Measurements from ENCODE around the gene TACC2. TPM values are rescaled to one million over a fixed set of nuclear protein-coding genes. Genes with fewer than 3 reads are reported as not detected.
"Not testable (repeated sequence)": the region's sequence is repeated elsewhere in the genome, so short reads cannot be mapped to it uniquely, and the experiment has no call there.

TACC2 gene
- total RNA-seq, 1 donor from 2014 or later, result 37.6 TPM

GRCh38 chr10:122091722-122092121 lies 102.8 kb downstream of the TACC2 start:
- Histone ChIP-seq H3K9ac (ENCODE audit: low read depth in 1 of 3, low read length in 3 of 3) (peak overlapping the region in 1 of 3 donors; percentile 11), H3K27ac (ENCODE audit: low read depth, low read length) (no peak overlapping the region), H3K9me3 (ENCODE audit: control insufficient read depth in 3 of 3, low read length in 3 of 3) (no peaks in the 10 kb centered on the region), H3K36me3 (ENCODE audit: control insufficient read depth in 3 of 3, insufficient read depth in 3 of 3, low read length in 3 of 3) (peaks cover 50 to 56% (median 50%) of the 10 kb centered on the region in 3 donors), H3K4me1 (ENCODE audit: control insufficient read depth in 3 of 3, insufficient read depth in 3 of 3, low read length in 3 of 3) (peaks cover 0 to 20% (median 13%) of the 10 kb centered on the region in 3 donors), H3K4me3 (ENCODE audit: low read length in 3 of 3) (no peak overlapping the region), H3K27me3 (ENCODE audit: control insufficient read depth in 3 of 3, insufficient read depth in 3 of 3, low read length in 3 of 3) (no peaks in the 10 kb centered on the region)

- no peak overlapping the region for H3K27ac ChIP-seq (ENCODE audit: low read depth, low read length)
- no peak overlapping the region for H3K9ac ChIP-seq (ENCODE audit: low read depth in 1 of 3, low read length in 3 of 3)
- no peaks in the 10 kb centered on the region for H3K9me3 ChIP-seq (ENCODE audit: control insufficient read depth in 3 of 3, low read length in 3 of 3)
- no peaks in the 10 kb centered on the region for H3K27me3 ChIP-seq (ENCODE audit: control insufficient read depth in 3 of 3, insufficient read depth in 3 of 3, low read length in 3 of 3)
- H3K36me3 ChIP-seq (ENCODE audit: control insufficient read depth in 3 of 3, insufficient read depth in 3 of 3, low read length in 3 of 3), result peaks cover 38 to 42% (median 41%) of the 10 kb centered on the region in 3 donors
- H3K4me3 ChIP-seq (ENCODE audit: low read length in 3 of 3), result no peak overlapping the region
- peaks cover 4 to 21% (median 7%) of the 10 kb centered on the region in 3 donors for H3K4me1 ChIP-seq (ENCODE audit: control insufficient read depth in 3 of 3, insufficient read depth in 3 of 3, low read length in 3 of 3)
Measured at GRCh38 chr10:122093076-122093475, 104.1 kb downstream of the TACC2 start.

DNA sequence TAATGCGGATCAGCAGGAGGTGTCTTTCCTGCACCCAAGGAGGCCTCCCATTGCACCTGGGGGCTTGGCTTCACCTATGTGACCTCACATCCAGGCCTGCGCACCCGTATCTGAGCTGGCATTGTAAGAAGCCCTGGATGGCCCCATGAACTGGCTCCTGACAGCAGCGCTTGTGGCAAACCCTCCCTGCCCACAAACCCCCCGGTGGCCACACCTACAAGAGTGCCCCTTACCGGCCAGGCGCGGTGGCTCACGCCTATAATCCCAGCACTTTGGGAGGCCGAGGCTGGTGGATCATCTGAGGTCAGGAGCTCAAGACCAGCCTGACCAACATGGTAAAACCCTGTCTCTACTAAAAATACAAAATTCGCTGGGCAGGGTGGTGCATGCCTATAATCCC lies 107.2 kb downstream of the TACC2 start:
- H3K9me3 ChIP-seq (ENCODE audit: control insufficient read depth in 3 of 3, low read length in 3 of 3); H3K27me3 ChIP-seq (ENCODE audit: control insufficient read depth in 3 of 3, insufficient read depth in 3 of 3, low read length in 3 of 3); H3K4me3 ChIP-seq (ENCODE audit: low read length in 3 of 3); H3K27ac ChIP-seq (ENCODE audit: low read depth, low read length); H3K9ac ChIP-seq (ENCODE audit: low read depth in 1 of 3, low read length in 3 of 3): not testable (repeated sequence)
- peaks cover 18 to 20% (median 20%) of the 10 kb centered on the region in 3 donors for H3K36me3 ChIP-seq (ENCODE audit: control insufficient read depth in 3 of 3, insufficient read depth in 3 of 3, low read length in 3 of 3)
- peaks cover 19 to 32% (median 23%) of the 10 kb centered on the region in 3 donors for H3K4me1 ChIP-seq (ENCODE audit: control insufficient read depth in 3 of 3, insufficient read depth in 3 of 3, low read length in 3 of 3)

GRCh38 chr10:122096705-122097104 lies 107.7 kb downstream of the TACC2 start:
- no peaks in the 10 kb centered on the region for H3K9me3 ChIP-seq (ENCODE audit: control insufficient read depth in 3 of 3, low read length in 3 of 3)
- H3K27me3 ChIP-seq (ENCODE audit: control insufficient read depth in 3 of 3, insufficient read depth in 3 of 3, low read length in 3 of 3), result no peaks in the 10 kb centered on the region
- no peak overlapping the region for H3K9ac ChIP-seq (ENCODE audit: low read depth in 1 of 3, low read length in 3 of 3)
- no peak overlapping the region for H3K27ac ChIP-seq (ENCODE audit: low read depth, low read length)
- H3K4me1 ChIP-seq (ENCODE audit: control insufficient read depth in 3 of 3, insufficient read depth in 3 of 3, low read length in 3 of 3), result peaks cover 19 to 32% (median 23%) of the 10 kb centered on the region in 3 donors
- H3K4me3 ChIP-seq (ENCODE audit: low read length in 3 of 3), result no peak overlapping the region
- H3K36me3 ChIP-seq (ENCODE audit: control insufficient read depth in 3 of 3, insufficient read depth in 3 of 3, low read length in 3 of 3), result peaks cover 14 to 15% (median 15%) of the 10 kb centered on the region in 3 donors

GRCh38 chr10:122097935-122098334 lies 109.0 kb downstream of the TACC2 start:
- Histone ChIP-seq H3K4me3 (ENCODE audit: low read length in 3 of 3) (no peak overlapping the region), H3K9ac (ENCODE audit: low read depth in 1 of 3, low read length in 3 of 3) (peak overlapping the region in 1 of 3 donors; percentile 16), H3K9me3 (ENCODE audit: control insufficient read depth in 3 of 3, low read length in 3 of 3) (no peaks in the 10 kb centered on the region), H3K36me3 (ENCODE audit: control insufficient read depth in 3 of 3, insufficient read depth in 3 of 3, low read length in 3 of 3) (peaks cover 6 to 12% (median 8%) of the 10 kb centered on the region in 3 donors), H3K27me3 (ENCODE audit: control insufficient read depth in 3 of 3, insufficient read depth in 3 of 3, low read length in 3 of 3) (no peaks in the 10 kb centered on the region), H3K4me1 (ENCODE audit: control insufficient read depth in 3 of 3, insufficient read depth in 3 of 3, low read length in 3 of 3) (peaks cover 22 to 42% (median 28%) of the 10 kb centered on the region in 3 donors), H3K27ac (ENCODE audit: low read depth, low read length) (no peak overlapping the region)

DNA sequence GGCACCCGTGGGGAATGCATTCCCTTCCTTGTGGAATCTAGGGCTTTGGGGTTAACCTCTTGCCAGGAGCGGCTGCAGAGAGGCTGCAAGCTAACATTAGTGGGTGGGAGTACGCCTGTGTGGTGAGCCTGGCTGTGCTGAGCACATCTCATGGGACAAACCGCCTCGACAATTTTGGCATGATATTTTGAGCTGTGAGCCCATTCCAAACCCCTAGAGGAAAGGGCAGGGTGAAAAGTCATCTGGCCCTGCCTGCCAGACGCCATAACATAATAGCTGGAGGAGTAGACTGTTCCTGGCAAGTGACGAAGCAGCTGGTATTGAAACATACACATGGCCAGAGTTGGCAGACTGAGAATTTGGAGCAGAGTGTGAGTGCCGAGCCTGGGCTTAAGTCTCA lies 110.0 kb downstream of the TACC2 start:
- Histone ChIP-seq H3K9ac (ENCODE audit: low read depth in 1 of 3, low read length in 3 of 3) (peak overlapping the region in 1 of 3 donors; percentile 33), H3K27me3 (ENCODE audit: control insufficient read depth in 3 of 3, insufficient read depth in 3 of 3, low read length in 3 of 3) (no peaks in the 10 kb centered on the region), H3K27ac (ENCODE audit: low read depth, low read length) (peak overlapping the region; percentile 33), H3K36me3 (ENCODE audit: control insufficient read depth in 3 of 3, insufficient read depth in 3 of 3, low read length in 3 of 3) (peaks cover 7 to 17% (median 12%) of the 10 kb centered on the region in 3 donors), H3K4me3 (ENCODE audit: low read length in 3 of 3) (no peak overlapping the region), H3K9me3 (ENCODE audit: control insufficient read depth in 3 of 3, low read length in 3 of 3) (no peaks in the 10 kb centered on the region), H3K4me1 (ENCODE audit: control insufficient read depth in 3 of 3, insufficient read depth in 3 of 3, low read length in 3 of 3) (peaks cover 22 to 48% (median 30%) of the 10 kb centered on the region in 3 donors)

DNA sequence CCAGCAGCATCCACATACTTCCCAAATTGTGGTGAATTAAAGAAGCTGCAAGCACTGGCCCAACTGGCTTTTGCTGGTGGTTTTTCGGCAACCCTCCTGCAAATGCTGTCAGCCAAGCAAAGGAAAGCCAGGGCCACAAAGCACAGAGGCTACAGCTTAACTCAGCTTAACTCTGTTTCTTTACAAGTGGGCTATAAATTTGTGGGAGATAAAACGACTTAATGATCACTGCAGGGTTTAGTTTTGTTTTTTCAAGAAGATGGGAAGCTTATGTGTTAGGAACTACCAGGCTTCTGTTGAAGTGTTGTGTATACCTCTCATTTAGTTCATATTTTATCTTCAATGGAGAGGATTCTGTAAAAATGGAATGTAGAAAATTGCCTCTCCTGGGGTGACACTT lies 110.6 kb downstream of the TACC2 start:
- H3K4me1 ChIP-seq (ENCODE audit: control insufficient read depth in 3 of 3, insufficient read depth in 3 of 3, low read length in 3 of 3), result peaks cover 22 to 48% (median 30%) of the 10 kb centered on the region in 3 donors
- peak overlapping the region; percentile 33 for H3K27ac ChIP-seq (ENCODE audit: low read depth, low read length)
- no peak overlapping the region for H3K9ac ChIP-seq (ENCODE audit: low read depth in 1 of 3, low read length in 3 of 3)
- no peaks in the 10 kb centered on the region for H3K27me3 ChIP-seq (ENCODE audit: control insufficient read depth in 3 of 3, insufficient read depth in 3 of 3, low read length in 3 of 3)
- H3K36me3 ChIP-seq (ENCODE audit: control insufficient read depth in 3 of 3, insufficient read depth in 3 of 3, low read length in 3 of 3), result peaks cover 7 to 18% (median 10%) of the 10 kb centered on the region in 3 donors
- H3K9me3 ChIP-seq (ENCODE audit: control insufficient read depth in 3 of 3, low read length in 3 of 3), result no peaks in the 10 kb centered on the region
- H3K4me3 ChIP-seq (ENCODE audit: low read length in 3 of 3), result no peak overlapping the region

- H3K27ac ChIP-seq (ENCODE audit: low read depth, low read length), result no peak overlapping the region
- peaks cover 22 to 46% (median 26%) of the 10 kb centered on the region in 3 donors for H3K4me1 ChIP-seq (ENCODE audit: control insufficient read depth in 3 of 3, insufficient read depth in 3 of 3, low read length in 3 of 3)
- no peak overlapping the region for H3K9ac ChIP-seq (ENCODE audit: low read depth in 1 of 3, low read length in 3 of 3)
- H3K36me3 ChIP-seq (ENCODE audit: control insufficient read depth in 3 of 3, insufficient read depth in 3 of 3, low read length in 3 of 3), result peaks cover 3 to 20% (median 8%) of the 10 kb centered on the region in 3 donors
- no peaks in the 10 kb centered on the region for H3K27me3 ChIP-seq (ENCODE audit: control insufficient read depth in 3 of 3, insufficient read depth in 3 of 3, low read length in 3 of 3)
- H3K9me3 ChIP-seq (ENCODE audit: control insufficient read depth in 3 of 3, low read length in 3 of 3), result no peaks in the 10 kb centered on the region
- H3K4me3 ChIP-seq (ENCODE audit: low read length in 3 of 3), result no peak overlapping the region
Measured at GRCh38 chr10:122102146-122102868, 113.3 kb downstream of the TACC2 start.

DNA sequence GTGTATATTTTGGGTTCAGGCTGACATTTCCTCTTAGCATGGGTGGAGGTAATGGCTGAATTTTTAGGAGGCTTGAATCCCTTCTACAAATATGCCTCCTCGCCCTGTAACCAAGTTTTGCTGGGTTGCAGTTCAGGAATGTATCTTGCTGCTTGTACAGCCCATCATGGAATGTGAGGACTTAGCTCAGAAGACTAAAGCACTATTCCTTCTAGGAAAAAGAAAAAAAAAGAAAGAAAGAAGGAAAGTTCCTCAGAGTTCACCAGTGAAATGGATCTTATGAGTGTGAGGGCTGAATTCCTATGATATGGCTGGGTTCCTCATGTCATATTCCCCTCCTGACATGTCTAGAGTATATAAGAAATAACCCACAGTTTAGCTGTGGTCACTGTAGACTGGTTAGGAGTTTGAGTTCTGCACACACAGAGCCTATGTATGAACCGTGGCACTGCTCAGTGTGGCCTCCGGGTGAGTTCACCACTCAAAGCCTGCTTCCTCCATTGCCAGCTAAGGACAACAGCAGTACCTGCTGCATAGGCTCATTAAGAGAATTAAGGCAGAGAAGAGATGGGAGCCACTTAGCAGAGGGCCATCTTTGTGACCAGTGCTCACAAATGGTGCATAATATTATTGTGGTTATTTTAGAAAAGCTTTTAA lies 114.0 kb downstream of the TACC2 start:
- H3K9ac ChIP-seq (ENCODE audit: low read depth in 1 of 3, low read length in 3 of 3), result no peak overlapping the region
- H3K4me1 ChIP-seq (ENCODE audit: control insufficient read depth in 3 of 3, insufficient read depth in 3 of 3, low read length in 3 of 3), result peaks cover 19 to 39% (median 24%) of the 10 kb centered on the region in 3 donors
- no peaks in the 10 kb centered on the region for H3K9me3 ChIP-seq (ENCODE audit: control insufficient read depth in 3 of 3, low read length in 3 of 3)
- peaks cover 3 to 20% (median 8%) of the 10 kb centered on the region in 3 donors for H3K36me3 ChIP-seq (ENCODE audit: control insufficient read depth in 3 of 3, insufficient read depth in 3 of 3, low read length in 3 of 3)
- H3K27ac ChIP-seq (ENCODE audit: low read depth, low read length), result no peak overlapping the region
- no peak overlapping the region for H3K4me3 ChIP-seq (ENCODE audit: low read length in 3 of 3)
- H3K27me3 ChIP-seq (ENCODE audit: control insufficient read depth in 3 of 3, insufficient read depth in 3 of 3, low read length in 3 of 3), result no peaks in the 10 kb centered on the region

GRCh38 chr10:122103592-122103991 lies 114.6 kb downstream of the TACC2 start:
- Histone ChIP-seq H3K27ac (ENCODE audit: low read depth, low read length) (no peak overlapping the region), H3K27me3 (ENCODE audit: control insufficient read depth in 3 of 3, insufficient read depth in 3 of 3, low read length in 3 of 3) (no peaks in the 10 kb centered on the region)

More at GRCh38 chr10:122103592-122103991, 114.6 kb downstream of the TACC2 start:
- H3K9me3 ChIP-seq (ENCODE audit: control insufficient read depth in 3 of 3, low read length in 3 of 3), result no peaks in the 10 kb centered on the region
- H3K36me3 ChIP-seq (ENCODE audit: control insufficient read depth in 3 of 3, insufficient read depth in 3 of 3, low read length in 3 of 3), result peaks cover 3 to 20% (median 8%) of the 10 kb centered on the region in 3 donors
- H3K4me3 ChIP-seq (ENCODE audit: low read length in 3 of 3), result no peak overlapping the region
- no peak overlapping the region for H3K9ac ChIP-seq (ENCODE audit: low read depth in 1 of 3, low read length in 3 of 3)
- peaks cover 13 to 33% (median 18%) of the 10 kb centered on the region in 3 donors for H3K4me1 ChIP-seq (ENCODE audit: control insufficient read depth in 3 of 3, insufficient read depth in 3 of 3, low read length in 3 of 3)
